ENCODE measurements around the gene AKAP8L.

AKAP8L gene

GRCh38 chr19:15432629-15433518 is 14.1 kb upstream of the AKAP8L start:
- DNase-seq (ENCODE audit: low read depth): peak; percentile 92

- DNase-seq (ENCODE audit: low read depth): no peak
These were observed 13.3 kb upstream of the AKAP8L start for GRCh38 chr19:15432018-15432494.

DNA sequence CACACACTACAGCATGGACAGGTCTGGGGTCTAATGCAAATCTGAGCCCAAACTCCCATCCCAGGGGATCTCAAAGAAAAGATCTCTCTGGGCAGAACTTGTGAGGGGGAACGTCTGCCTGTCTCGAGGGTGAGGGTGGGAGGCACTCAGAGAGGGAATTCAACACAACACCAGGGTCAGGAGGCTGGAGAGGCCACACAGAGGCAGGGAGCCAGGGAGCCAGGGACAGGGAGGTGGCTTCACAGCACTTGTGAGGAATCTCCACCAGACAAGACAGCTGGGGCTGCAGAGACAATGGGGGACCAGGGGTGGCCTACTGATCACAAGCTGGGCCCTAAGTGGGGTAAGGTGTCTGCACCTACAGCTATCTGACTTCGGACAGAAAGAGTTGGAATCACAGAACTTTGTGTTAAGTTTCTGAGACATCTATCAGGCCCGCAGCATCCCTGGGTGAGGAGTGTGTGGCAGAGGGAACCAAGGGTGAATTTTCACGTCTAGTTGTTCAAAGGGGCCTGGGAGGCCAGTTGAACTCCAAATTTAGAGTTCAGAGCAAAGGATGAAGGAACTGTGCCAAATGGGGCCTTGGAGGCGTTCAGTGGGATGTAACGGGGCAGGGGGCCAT is 12.7 kb upstream of the AKAP8L start:
- DNase-seq (ENCODE audit: low read depth): no peak

- no peak for DNase-seq (ENCODE audit: low read depth)
These were observed 11.8 kb upstream of the AKAP8L start for GRCh38 chr19:15430526-15431120.

DNA sequence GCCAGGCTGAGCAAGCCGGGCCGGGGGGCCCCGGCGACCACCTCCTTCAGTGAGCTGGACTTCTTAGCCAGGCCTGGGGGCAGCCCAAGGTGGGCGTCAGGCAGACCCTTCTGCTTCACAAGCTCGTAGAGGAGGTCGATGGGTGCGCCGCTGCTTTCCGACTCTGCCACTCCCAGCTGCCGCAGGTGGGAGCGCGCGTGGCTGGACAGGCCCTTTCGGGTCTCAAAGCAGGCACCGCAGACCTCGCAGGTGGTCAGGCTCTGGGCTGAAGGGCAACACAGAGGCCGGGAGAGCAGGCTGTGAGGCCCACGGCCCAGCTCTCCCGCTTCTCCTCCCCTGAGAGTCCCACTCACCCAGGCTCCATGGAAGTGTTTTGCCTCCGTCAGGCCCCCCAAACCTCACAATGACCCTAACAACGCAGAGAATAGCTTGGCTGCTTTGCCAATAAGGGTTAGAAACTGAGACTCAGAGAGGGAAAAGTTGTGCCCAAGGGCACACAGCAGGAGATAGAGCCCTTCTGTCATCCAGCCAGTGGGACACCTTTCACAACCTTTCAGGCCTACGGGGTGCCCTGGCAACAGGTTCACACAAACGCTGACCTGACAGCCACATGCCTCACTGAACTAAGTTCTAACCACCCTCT is 11.2 kb upstream of the AKAP8L start:
- DNase-seq (ENCODE audit: low read depth): no peak

GRCh38 chr19:15428956-15429824 is 10.4 kb upstream of the AKAP8L start:
- no peak for DNase-seq (ENCODE audit: low read depth)

GRCh38 chr19:15427991-15428471 is 9.2 kb upstream of the AKAP8L start:
- DNase-seq (ENCODE audit: low read depth): no peak

DNA sequence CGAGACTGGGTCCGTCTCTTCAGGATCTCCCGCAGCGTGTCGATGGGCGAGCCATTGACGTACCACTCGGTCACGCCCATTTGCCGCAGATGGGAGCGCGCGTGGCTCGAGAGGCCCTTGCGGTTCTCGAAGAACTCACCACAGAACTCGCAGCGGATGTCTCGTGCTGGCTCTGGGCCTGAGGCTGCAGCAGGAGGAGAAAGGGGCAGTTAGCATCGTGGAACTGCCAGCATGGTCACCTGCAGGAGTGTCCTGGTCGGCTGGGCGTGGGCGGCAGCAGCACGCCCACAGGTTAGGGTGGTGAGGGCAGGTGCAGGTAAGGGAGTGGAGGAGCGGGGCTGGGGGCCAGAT is 8.5 kb upstream of the AKAP8L start:
- no peak for DNase-seq (ENCODE audit: low read depth)

DNA sequence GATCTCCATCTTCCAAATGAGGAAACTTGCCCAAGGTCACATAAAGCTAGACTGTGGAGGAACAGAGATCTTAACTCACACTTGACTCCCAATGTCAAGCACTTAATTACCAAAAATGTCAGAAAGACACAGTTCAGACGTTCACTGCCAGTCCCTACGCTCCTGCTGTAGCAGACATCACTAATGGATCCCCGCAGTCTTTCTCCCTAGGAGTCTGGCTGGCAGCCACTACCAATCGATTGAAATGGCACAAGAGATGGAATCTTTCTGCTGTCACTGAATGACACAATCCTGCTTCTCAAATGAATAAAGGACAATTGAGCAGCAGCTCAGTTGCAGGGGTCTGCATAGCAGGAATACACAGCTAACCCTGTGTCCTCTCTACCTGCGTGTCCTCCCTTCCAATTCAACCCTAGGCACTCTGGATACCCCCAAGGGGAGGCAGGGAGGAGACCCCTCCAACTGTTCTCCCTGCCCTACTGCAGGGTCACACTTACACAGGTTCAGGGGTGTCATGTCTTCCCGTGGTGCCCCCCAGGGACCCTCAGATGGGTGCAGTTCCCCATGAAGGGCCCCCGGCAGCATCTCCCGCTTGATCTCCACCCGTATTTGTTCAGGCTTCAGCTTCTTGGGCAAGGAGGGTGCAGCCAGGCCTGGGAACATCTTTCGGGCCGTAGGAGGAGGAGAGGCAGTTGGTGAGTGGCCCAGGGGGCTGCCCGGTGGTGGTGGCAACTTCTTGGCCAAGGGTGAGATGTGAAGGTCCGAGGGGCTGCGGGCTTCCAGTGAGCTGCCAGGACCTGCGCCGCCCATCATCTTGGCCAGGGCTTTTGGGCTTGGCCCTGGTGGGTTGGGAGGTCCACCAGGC is 7.9 kb upstream of the AKAP8L start:
- DNase-seq (ENCODE audit: low read depth): no peak

DNA sequence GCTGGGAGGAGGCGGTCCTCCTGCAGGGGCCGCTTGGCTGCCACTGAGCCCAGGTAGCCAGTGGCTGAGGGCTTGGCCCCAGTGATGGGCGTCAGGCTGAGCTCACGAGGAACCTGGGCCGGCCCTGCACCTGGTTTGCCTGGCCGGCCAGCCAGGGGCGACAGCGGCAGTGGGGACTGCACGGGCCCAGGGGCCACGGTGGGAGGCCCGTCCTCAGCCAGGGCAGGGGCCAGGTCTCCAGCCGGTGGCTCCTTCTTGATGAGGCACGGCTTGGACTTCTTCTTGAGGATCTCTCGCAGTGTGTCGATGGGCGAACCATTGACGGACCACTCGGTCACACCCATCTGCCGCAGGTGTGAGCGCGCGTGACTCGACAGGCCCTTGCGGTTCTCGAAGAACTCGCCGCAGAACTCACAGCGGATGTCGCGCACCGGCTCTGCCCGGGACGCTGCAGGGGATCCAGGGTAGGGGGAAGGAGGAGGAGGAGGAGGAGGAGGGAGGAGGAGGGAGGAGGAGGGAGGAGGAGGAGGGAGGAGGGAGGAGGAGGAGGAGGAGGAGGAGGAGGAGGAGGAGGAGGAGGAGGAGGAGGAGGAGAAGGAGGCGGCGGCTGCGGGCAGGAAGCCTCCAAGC is 6.6 kb upstream of the AKAP8L start:
- no peak for DNase-seq (ENCODE audit: low read depth)

GRCh38 chr19:15424692-15425272 is 6.0 kb upstream of the AKAP8L start:
- DNase-seq (ENCODE audit: low read depth): no peak

DNA sequence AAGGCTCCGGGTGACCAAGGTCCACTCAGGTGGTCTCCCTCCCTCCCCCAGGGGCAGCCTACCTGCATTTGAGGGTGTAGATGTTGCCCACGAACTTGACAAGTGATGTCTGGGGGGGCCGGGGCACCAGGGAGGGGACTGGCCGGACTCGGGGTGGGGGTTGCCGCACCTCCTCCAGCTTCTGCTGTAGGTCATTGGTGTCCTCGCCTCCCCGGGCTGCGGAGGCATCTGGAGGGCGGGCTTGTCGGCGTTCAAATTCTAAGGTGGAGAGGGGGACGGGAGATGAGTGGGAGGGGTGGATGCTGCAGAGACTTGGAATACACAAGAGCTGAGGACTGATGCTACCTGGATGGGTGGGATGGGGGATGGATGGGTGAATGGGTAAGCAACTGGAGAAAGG is 5.3 kb upstream of the AKAP8L start:
- no peak for DNase-seq (ENCODE audit: low read depth)

- no peak for DNase-seq (ENCODE audit: low read depth)
These were observed 4.3 kb upstream of the AKAP8L start for GRCh38 chr19:15423130-15423529.

- DNase-seq (ENCODE audit: low read depth): no peak
These were observed 3.7 kb upstream of the AKAP8L start for GRCh38 chr19:15422296-15423075.

GRCh38 chr19:15421721-15422260 is 3.0 kb upstream of the AKAP8L start:
- DNase-seq (ENCODE audit: low read depth): no peak

DNA sequence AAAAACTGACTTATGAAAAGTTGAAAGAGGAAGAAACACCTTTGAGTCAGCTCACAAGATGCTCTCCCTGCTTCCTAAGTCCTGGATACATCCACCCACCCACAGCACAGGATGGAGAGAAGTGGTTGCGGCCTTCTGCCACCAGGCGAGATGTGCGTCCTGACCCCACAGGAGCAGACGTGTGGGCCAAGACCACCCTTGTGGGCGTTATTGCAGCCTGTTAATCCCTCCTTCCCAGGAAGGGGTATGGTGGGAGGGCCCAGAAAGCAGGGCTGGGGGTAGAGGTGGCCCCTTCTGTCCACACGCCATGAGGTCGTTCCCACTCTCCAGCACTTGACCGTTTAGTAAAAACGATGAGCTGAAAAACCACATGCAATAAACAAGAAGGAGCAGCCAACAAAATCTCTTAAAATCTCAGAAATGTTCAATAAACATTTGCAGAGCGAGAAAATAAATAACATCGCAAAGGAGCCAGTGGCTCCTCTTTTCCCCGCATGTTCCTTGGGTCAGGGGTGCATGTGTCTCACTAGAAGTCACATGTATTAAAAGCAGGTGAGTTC is 2.4 kb upstream of the AKAP8L start:
- no peak for DNase-seq (ENCODE audit: low read depth)

DNA sequence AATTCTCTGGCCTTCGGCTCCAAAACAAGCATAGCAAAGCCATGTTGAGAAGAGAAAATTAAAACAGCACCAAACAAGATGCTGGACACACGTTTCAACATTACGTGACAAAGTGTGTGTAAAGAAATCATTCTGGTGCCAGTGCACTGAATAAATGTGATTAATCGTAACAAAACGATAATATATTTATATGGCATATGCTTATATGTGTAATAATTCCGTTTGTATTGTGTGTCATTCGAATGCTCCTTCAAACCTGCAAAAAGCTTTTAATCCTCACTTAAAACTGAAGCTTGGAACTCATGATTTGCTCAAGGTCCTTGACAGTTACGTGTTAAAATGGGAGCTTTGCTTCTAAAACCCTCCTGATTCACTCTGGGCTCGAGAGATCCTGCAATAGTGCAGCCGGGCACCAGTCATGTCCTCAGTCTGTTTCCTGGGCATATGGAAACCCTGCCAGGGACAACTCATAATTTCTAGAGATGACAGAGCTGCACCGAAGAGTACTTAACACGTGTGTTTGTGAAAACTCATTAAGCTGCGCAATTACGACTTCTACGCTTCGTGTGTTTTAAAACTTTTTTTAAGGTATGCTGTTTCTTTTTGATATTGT is 731 bp upstream of the AKAP8L start:
- peak; percentile 18 for DNase-seq (ENCODE audit: low read depth)

- DNase-seq (ENCODE audit: low read depth): peak; percentile 37
These were observed 583 bp downstream of the AKAP8L start for GRCh38 chr19:15418231-15418578.
